Measurements from ENCODE around the gene NDUFS6.

DNA sequence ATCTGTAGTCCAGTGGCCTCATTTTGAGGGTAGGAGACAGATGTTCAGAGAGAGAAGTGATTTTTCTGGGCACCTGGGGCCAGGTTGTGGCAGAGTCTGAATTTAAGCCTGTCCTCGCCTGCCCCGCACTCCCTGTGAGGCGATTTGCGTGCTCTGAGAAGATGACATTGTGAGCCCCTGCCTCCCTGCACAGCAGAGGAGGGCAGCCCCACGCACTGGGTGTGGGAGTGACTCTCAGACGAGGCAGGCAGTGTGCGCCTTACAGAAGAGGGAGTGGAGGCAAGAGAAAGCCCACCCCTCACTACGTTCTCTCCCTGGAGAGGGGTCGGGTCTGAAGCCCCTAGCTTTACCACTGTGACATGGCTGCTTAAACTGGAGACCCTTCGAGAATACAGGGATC, 45.8 kb downstream of the NDUFS6 start:
- TF ChIP-seq, protein P1, sequence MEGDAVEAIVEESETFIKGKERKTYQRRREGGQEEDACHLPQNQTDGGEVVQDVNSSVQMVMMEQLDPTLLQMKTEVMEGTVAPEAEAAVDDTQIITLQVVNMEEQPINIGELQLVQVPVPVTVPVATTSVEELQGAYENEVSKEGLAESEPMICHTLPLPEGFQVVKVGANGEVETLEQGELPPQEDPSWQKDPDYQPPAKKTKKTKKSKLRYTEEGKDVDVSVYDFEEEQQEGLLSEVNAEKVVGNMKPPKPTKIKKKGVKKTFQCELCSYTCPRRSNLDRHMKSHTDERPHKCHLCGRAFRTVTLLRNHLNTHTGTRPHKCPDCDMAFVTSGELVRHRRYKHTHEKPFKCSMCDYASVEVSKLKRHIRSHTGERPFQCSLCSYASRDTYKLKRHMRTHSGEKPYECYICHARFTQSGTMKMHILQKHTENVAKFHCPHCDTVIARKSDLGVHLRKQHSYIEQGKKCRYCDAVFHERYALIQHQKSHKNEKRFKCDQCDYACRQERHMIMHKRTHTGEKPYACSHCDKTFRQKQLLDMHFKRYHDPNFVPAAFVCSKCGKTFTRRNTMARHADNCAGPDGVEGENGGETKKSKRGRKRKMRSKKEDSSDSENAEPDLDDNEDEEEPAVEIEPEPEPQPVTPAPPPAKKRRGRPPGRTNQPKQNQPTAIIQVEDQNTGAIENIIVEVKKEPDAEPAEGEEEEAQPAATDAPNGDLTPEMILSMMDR (IDR thresholded peaks at IDR 0.05; ENCODE audit: insufficient read depth, low read depth, low read length) = no peak
- TF ChIP-seq EZH2 (IDR thresholded peaks at IDR 0.05; ENCODE audit: insufficient read depth, low read length) = no peak

Data from astrocyte (in vitro differentiated cells and primary cell).